ENCODE results near the gene RUNX2. TPM values are rescaled to one million over a fixed set of nuclear protein-coding genes. Genes with fewer than 3 reads are reported as not detected.

The RUNX2 gene
- total and polyA plus RNA-seq, 2 of the 8 experiments (the other 6 are each of a cell fraction or from before 2014, with no cell fraction given), result 0.26 to 1.2 TPM

DNA sequence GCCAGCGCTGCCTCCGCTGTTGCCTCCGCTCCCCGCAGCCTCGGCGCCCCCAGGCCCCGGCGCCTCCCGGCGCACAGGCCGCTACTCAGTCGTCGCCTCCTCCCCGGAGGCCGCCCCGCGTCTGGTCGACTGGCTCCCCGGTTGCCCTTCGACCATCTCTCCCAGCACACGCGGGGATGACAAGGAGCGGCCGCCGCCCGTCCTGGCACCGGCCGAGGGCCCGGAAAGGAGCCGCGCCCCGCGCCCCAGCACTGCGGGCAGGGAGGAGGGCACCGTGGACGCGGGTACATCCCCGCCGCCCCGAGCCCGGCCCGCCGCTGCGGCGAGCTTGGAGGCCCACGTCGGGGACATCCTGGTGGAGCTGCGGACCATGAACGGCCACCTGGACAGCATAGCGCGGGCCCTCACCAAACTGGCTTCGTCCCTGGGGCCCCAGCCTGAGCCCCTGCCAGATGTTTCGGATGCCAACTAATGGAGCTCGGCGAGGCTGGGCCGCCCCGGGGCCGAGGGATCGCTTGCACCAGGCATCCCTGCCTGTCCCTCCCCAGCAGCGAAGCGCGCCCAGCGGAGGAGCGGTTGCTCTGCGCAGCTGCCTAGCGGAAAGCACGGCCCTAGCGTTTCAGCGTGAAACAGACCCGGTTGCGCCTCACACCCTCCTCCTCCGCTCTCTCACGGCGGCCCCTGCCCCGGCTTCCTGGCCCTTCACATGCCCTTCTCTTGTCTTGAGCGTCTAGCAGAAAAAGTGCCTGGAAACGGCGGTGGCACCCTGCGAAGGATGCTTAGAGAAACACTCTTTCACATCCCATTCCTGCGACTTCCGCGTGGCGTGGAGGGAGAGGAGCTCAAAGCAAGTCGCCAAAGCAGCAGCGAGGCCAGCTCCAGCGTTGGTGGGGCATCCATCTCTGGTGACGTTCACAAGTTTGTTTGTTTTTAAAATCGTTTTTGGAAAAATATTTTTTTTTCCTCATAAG, 335.4 kb downstream of the RUNX2 start (continued):
- TF ChIP-seq, protein P1, sequence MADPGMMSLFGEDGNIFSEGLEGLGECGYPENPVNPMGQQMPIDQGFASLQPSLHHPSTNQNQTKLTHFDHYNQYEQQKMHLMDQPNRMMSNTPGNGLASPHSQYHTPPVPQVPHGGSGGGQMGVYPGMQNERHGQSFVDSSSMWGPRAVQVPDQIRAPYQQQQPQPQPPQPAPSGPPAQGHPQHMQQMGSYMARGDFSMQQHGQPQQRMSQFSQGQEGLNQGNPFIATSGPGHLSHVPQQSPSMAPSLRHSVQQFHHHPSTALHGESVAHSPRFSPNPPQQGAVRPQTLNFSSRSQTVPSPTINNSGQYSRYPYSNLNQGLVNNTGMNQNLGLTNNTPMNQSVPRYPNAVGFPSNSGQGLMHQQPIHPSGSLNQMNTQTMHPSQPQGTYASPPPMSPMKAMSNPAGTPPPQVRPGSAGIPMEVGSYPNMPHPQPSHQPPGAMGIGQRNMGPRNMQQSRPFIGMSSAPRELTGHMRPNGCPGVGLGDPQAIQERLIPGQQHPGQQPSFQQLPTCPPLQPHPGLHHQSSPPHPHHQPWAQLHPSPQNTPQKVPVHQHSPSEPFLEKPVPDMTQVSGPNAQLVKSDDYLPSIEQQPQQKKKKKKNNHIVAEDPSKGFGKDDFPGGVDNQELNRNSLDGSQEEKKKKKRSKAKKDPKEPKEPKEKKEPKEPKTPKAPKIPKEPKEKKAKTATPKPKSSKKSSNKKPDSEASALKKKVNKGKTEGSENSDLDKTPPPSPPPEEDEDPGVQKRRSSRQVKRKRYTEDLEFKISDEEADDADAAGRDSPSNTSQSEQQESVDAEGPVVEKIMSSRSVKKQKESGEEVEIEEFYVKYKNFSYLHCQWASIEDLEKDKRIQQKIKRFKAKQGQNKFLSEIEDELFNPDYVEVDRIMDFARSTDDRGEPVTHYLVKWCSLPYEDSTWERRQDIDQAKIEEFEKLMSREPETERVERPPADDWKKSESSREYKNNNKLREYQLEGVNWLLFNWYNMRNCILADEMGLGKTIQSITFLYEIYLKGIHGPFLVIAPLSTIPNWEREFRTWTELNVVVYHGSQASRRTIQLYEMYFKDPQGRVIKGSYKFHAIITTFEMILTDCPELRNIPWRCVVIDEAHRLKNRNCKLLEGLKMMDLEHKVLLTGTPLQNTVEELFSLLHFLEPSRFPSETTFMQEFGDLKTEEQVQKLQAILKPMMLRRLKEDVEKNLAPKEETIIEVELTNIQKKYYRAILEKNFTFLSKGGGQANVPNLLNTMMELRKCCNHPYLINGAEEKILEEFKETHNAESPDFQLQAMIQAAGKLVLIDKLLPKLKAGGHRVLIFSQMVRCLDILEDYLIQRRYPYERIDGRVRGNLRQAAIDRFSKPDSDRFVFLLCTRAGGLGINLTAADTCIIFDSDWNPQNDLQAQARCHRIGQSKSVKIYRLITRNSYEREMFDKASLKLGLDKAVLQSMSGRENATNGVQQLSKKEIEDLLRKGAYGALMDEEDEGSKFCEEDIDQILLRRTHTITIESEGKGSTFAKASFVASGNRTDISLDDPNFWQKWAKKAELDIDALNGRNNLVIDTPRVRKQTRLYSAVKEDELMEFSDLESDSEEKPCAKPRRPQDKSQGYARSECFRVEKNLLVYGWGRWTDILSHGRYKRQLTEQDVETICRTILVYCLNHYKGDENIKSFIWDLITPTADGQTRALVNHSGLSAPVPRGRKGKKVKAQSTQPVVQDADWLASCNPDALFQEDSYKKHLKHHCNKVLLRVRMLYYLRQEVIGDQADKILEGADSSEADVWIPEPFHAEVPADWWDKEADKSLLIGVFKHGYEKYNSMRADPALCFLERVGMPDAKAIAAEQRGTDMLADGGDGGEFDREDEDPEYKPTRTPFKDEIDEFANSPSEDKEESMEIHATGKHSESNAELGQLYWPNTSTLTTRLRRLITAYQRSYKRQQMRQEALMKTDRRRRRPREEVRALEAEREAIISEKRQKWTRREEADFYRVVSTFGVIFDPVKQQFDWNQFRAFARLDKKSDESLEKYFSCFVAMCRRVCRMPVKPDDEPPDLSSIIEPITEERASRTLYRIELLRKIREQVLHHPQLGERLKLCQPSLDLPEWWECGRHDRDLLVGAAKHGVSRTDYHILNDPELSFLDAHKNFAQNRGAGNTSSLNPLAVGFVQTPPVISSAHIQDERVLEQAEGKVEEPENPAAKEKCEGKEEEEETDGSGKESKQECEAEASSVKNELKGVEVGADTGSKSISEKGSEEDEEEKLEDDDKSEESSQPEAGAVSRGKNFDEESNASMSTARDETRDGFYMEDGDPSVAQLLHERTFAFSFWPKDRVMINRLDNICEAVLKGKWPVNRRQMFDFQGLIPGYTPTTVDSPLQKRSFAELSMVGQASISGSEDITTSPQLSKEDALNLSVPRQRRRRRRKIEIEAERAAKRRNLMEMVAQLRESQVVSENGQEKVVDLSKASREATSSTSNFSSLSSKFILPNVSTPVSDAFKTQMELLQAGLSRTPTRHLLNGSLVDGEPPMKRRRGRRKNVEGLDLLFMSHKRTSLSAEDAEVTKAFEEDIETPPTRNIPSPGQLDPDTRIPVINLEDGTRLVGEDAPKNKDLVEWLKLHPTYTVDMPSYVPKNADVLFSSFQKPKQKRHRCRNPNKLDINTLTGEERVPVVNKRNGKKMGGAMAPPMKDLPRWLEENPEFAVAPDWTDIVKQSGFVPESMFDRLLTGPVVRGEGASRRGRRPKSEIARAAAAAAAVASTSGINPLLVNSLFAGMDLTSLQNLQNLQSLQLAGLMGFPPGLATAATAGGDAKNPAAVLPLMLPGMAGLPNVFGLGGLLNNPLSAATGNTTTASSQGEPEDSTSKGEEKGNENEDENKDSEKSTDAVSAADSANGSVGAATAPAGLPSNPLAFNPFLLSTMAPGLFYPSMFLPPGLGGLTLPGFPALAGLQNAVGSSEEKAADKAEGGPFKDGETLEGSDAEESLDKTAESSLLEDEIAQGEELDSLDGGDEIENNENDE (IDR thresholded peaks at IDR 0.05; ENCODE audit: insufficient replicate concordance, low read length), result no peak
- TF ChIP-seq TEAD4 (IDR thresholded peaks at IDR 0.05; ENCODE audit: low read depth, low read length), result no peak
- TF ChIP-seq HDAC2 (IDR thresholded peaks at IDR 0.05; ENCODE audit: borderline replicate concordance in 1 of 2, low read depth in 2 of 2, low read length in 2 of 2), result 0 out of 4 replicates have a peak, but pooled peaks of 1 of the 2 experiments have one; percentile 13
- TF ChIP-seq SIN3A (conservative IDR thresholded peaks at IDR 0.05 in 1 of 2, IDR thresholded peaks at IDR 0.05 in 1 of 2; ENCODE audit: low read depth in 1 of 2, low read length in 2 of 2), result no peak
- no peak for TF ChIP-seq SIX5 (IDR thresholded peaks at IDR 0.05; ENCODE audit: low read depth, low read length)
- no peak for TF ChIP-seq SP2 (IDR thresholded peaks at IDR 0.05; ENCODE audit: low read length)
- no peak for TF ChIP-seq GABPA (IDR thresholded peaks at IDR 0.05; ENCODE audit: borderline replicate concordance, insufficient read depth, low read length)
- no peak for TF ChIP-seq EGR1 (IDR thresholded peaks at IDR 0.05; ENCODE audit: borderline replicate concordance, low read depth, low read length)

Data from H1 (cell line).